Measurements from ENCODE around the gene SPATA6.

DNA sequence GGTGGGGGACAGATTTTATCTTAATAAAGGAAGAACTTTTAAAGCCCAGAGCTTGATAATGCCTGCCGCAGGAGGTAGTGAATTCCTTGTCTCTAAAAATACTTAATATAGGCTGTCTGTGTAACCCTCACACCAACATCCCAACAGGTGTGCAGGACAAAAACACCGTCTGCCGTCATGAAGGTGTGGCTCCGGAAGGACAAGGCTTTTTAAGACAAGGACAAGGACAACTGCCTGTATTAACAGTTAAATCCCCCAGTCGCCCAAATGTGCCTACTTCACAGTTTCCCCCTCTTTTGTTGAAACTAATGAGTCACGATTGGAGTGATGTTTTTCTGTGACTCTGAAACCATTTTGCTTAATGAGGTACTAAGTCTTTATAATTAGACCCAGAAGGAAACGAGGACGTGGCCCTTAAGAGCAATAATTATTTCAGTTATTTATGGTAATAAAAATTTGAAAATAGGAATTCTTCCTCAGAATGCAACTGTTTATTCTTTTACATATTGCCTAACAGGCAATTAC is 27.3 kb upstream of the SPATA6 start:
- TF ChIP-seq CTCF (IDR thresholded peaks at IDR 0.05) (no peak), EP300 (IDR thresholded peaks at IDR 0.05) (no peak), POLR2A (IDR thresholded peaks at IDR 0.05) (no peak)
